Panc1 (cell line): ENCODE measurements around the gene UBAP2.

Experiments used
- TF ChIP-seq, protein P1 (sequence below): fragments of 450-650 bp; IDR thresholded peaks from 2 replicates; pipeline ENCODE4 v1.5.1; 2017; ENCODE audit warnings: mild to moderate bottlenecking
- TF ChIP-seq, protein P2 (sequence below), 2 experiments: IDR thresholded peaks; 2 replicates each; pipeline ENCODE4 v1.6.1; 2011 to 2012; ENCODE audit warnings: low read depth in 2 of 2, control low read depth in 1 of 2, low read length in 1 of 2, mild to moderate bottlenecking in 1 of 2, moderate library complexity in 1 of 2; ENCODE audit not compliant: insufficient read depth in 1 of 2

- TF ChIP-seq, protein P1, sequence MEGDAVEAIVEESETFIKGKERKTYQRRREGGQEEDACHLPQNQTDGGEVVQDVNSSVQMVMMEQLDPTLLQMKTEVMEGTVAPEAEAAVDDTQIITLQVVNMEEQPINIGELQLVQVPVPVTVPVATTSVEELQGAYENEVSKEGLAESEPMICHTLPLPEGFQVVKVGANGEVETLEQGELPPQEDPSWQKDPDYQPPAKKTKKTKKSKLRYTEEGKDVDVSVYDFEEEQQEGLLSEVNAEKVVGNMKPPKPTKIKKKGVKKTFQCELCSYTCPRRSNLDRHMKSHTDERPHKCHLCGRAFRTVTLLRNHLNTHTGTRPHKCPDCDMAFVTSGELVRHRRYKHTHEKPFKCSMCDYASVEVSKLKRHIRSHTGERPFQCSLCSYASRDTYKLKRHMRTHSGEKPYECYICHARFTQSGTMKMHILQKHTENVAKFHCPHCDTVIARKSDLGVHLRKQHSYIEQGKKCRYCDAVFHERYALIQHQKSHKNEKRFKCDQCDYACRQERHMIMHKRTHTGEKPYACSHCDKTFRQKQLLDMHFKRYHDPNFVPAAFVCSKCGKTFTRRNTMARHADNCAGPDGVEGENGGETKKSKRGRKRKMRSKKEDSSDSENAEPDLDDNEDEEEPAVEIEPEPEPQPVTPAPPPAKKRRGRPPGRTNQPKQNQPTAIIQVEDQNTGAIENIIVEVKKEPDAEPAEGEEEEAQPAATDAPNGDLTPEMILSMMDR, result no peak
- TF ChIP-seq, protein P2, sequence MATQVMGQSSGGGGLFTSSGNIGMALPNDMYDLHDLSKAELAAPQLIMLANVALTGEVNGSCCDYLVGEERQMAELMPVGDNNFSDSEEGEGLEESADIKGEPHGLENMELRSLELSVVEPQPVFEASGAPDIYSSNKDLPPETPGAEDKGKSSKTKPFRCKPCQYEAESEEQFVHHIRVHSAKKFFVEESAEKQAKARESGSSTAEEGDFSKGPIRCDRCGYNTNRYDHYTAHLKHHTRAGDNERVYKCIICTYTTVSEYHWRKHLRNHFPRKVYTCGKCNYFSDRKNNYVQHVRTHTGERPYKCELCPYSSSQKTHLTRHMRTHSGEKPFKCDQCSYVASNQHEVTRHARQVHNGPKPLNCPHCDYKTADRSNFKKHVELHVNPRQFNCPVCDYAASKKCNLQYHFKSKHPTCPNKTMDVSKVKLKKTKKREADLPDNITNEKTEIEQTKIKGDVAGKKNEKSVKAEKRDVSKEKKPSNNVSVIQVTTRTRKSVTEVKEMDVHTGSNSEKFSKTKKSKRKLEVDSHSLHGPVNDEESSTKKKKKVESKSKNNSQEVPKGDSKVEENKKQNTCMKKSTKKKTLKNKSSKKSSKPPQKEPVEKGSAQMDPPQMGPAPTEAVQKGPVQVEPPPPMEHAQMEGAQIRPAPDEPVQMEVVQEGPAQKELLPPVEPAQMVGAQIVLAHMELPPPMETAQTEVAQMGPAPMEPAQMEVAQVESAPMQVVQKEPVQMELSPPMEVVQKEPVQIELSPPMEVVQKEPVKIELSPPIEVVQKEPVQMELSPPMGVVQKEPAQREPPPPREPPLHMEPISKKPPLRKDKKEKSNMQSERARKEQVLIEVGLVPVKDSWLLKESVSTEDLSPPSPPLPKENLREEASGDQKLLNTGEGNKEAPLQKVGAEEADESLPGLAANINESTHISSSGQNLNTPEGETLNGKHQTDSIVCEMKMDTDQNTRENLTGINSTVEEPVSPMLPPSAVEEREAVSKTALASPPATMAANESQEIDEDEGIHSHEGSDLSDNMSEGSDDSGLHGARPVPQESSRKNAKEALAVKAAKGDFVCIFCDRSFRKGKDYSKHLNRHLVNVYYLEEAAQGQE (IDR thresholded peaks at IDR 0.05; ENCODE audit: insufficient read depth in 1 of 2, low read depth in 2 of 2, low read length in 1 of 2), result no peak
These were observed 60.3 kb downstream of the UBAP2 start for GRCh38 chr9:33988219-33988890.
